Right lobe of liver (tissue), 6 donors: ENCODE measurements around the gene HOXD13. TPM values are rescaled to one million over a fixed set of nuclear protein-coding genes. Genes with fewer than 3 reads are reported as not detected.

Source experiments
- ATAC-seq, 4 donors: fragments of 200-7000 bp; cut with Tn5 transposase; one replicate each; pipeline ENCODE4 v1.9.1; 2020; ENCODE audit warnings: mild to moderate bottlenecking in 4 of 4, moderate library complexity in 4 of 4
- DNase-seq, 3 donors: peaks; one replicate each; pipeline ENCODE4 v3.0.0-alpha.2; 2020
- H3K27ac ChIP-seq, 3 donors: fragments of 200-600 bp; one replicate each; pipeline ENCODE4 v1.8.0; 2022
- H3K27me3 ChIP-seq, 2 donors: fragments of 200-600 bp; one replicate each; pipeline ENCODE4 v1.8.0; 2022
- H3K36me3 ChIP-seq, 4 donors: fragments of 200-600 bp; sonication (generic) in 1 of 4; one replicate each; pipeline versions ENCODE4 v1.5.1 to v1.8.0; 2017 to 2022; ENCODE audit warnings: control low read depth in 1 of 4
- H3K4me1 ChIP-seq, 4 donors: fragments of 200-600 bp; sonication (generic) in 1 of 4; one replicate each; pipeline versions ENCODE4 v1.5.1 to v1.8.0; 2017 to 2022; ENCODE audit warnings: control low read depth in 1 of 4
- H3K4me3 ChIP-seq, 3 donors: fragments of 200-600 bp; one replicate each; pipeline ENCODE4 v1.8.0; 2022
- H3K9me3 ChIP-seq, 4 donors: fragments of 200-600 bp; sonication (generic) in 1 of 4; one replicate each; pipeline versions ENCODE4 v1.5.1 to v1.8.0; 2017 to 2022; ENCODE audit warnings: control low read depth in 1 of 4
- CTCF ChIP-seq, 4 donors: fragments of 200-600 bp in 3 of 4; fragments of 450-650 bp in 1 of 4; IDR thresholded peaks; one replicate each; pipeline versions ENCODE4 v1.5.1 to v1.8.0; 2016 to 2022; ENCODE audit warnings: antibody characterized with exemption in 4 of 4, mild to moderate bottlenecking in 2 of 4
- POLR2A ChIP-seq: fragments of 450-650 bp; IDR thresholded peaks from one replicate; pipeline ENCODE4 v1.6.1; 2017; ENCODE audit warnings: antibody characterized with exemption, mild to moderate bottlenecking
- WGBS: methylation state at CpG from one replicate; pipeline ENCODE4 v1.1.6; 2018; ENCODE audit warnings: low coverage, low lambda C conversion rate; ENCODE audit not compliant: insufficient coverage; ENCODE audit errors: missing lambda C conversion rate; 5-methylcytosine and 5-hydroxymethylcytosine counted together
- intact Hi-C, 2 donors: fragments of 100-400 bp; cut with DNase I; formaldehyde crosslinking; loops; one replicate each; pipeline versions ENCODE4 v1.11.2 to v1.14.1; 2022
- total RNA-seq, 6 experiments: library from RNA; depleted of rRNA in 2 of 6; stranded (reverse); fragments of >200 nt in 2 of 6; fragmentation: NEBNext Ultra II Directional in 3 of 6; extraction: Animal tissue kit (Norgen Biotek cat#: 25700) in 3 of 6; gene quantifications; one replicate each; pipeline versions ENCODE4 v1.1.0 to v1.2.4, GENCODE V29; 2016 to 2023
- donor health status: DM: no; HTN: yes; CAD: no.
- donor health status: DM: no; HTN: no; CAD: no.
- donor health status: DM: no; HTN: no; CAD: no.
- donor health status: DM: no; HTN: yes; CAD: no.
- donor health status: DM: no; HTN: yes; CAD: no.

Gene HOXD13
- total RNA-seq, 6 experiments from 2014 or later, result not detected

GRCh38 chr2:176096243-176096985, 3.9 kb downstream of the HOXD13 start:
- TF ChIP-seq POLR2A (no peak), CTCF (IDR thresholded peaks at IDR 0.05) (no peak)
- H3K27me3 ChIP-seq, result peaks cover 14 to 90% of the 10 kb centered on the region in 2 donors
- no peaks in the 10 kb centered on the region for H3K9me3 ChIP-seq
- H3K4me1 ChIP-seq, result peaks cover 0 to 23% (median 6%) of the 10 kb centered on the region in 4 donors
- ATAC-seq (peak in 1 of 4 donors; percentile 29), DNase-seq (no peak)
- intact Hi-C loops, result loop anchor here in 1 of 2 donors (10.0 kb wide), 1 partner anchor 742 kb away; no protein-coding TSS in a partner anchor
- no peak overlapping the region for H3K27ac ChIP-seq
- 5% methylated on average over 16 of the region's 16 CpGs for WGBS
- no peaks in the 10 kb centered on the region for H3K36me3 ChIP-seq
- peak overlapping the region in 1 of 3 donors; percentile 29 for H3K4me3 ChIP-seq

- intact Hi-C loops, result loop anchor here in 1 of 2 donors (10.0 kb wide), 1 partner anchor 742 kb away; no protein-coding TSS in a partner anchor
- peaks cover 0 to 23% (median 6%) of the 10 kb centered on the region in 4 donors for H3K4me1 ChIP-seq
- H3K9me3 ChIP-seq, result no peaks in the 10 kb centered on the region
- peaks cover 22 to 92% of the 10 kb centered on the region in 2 donors for H3K27me3 ChIP-seq
- peak; percentile 68 to 70 (median 69) for DNase-seq
- WGBS, result 2% methylated on average over 19 of the region's 45 CpGs
- H3K27ac ChIP-seq, result no peak overlapping the region
- H3K36me3 ChIP-seq, result no peaks in the 10 kb centered on the region
- TF ChIP-seq CTCF (IDR thresholded peaks at IDR 0.05), result peak; percentile 76 to 91 (median 86)
- TF ChIP-seq POLR2A, result no peak
- ATAC-seq, result peak; percentile 93 to 97 (median 94)
- peak overlapping the region; percentile 16 to 41 (median 29) for H3K4me3 ChIP-seq
Measured at GRCh38 chr2:176096986-176097819, 4.7 kb downstream of the HOXD13 start.

GRCh38 chr2:176097820-176098365, 5.4 kb downstream of the HOXD13 start:
- WGBS, result 0% methylated on average over 17 of the region's 18 CpGs
- H3K9me3 ChIP-seq, result no peaks in the 10 kb centered on the region
- peaks cover 20 to 92% of the 10 kb centered on the region in 2 donors for H3K27me3 ChIP-seq
- ATAC-seq (no peak), DNase-seq (no peak)
- H3K27ac ChIP-seq, result no peak overlapping the region
- intact Hi-C loops, result loop anchor here in 1 of 2 donors (10.0 kb wide), 1 partner anchor 743 kb away; no protein-coding TSS in a partner anchor
- no peak overlapping the region for H3K4me3 ChIP-seq
- H3K4me1 ChIP-seq, result peaks cover 0 to 19% (median 6%) of the 10 kb centered on the region in 4 donors
- no peaks in the 10 kb centered on the region for H3K36me3 ChIP-seq
- TF ChIP-seq POLR2A (no peak), CTCF (IDR thresholded peaks at IDR 0.05) (no peak)

GRCh38 chr2:176098366-176099158, 6.0 kb downstream of the HOXD13 start:
- intact Hi-C loops, result loop anchor here in 1 of 2 donors (10.0 kb wide), 1 partner anchor 744 kb away; no protein-coding TSS in a partner anchor
- ATAC-seq (no peak), DNase-seq (no peak)

More at GRCh38 chr2:176098366-176099158, 6.0 kb downstream of the HOXD13 start:
- Histone ChIP-seq H3K27me3 (peaks cover 18 to 92% of the 10 kb centered on the region in 2 donors), H3K27ac (no peak overlapping the region), H3K9me3 (no peaks in the 10 kb centered on the region), H3K36me3 (no peaks in the 10 kb centered on the region), H3K4me3 (no peak overlapping the region), H3K4me1 (peaks cover 0 to 14% (median 6%) of the 10 kb centered on the region in 4 donors)
- TF ChIP-seq POLR2A (no peak), CTCF (IDR thresholded peaks at IDR 0.05) (no peak)
- 6% methylated on average over 7 of the region's 35 CpGs for whole genome bisulfite sequencing
